Keratinocyte (primary cell): ENCODE data around the gene SETBP1. TPM values are rescaled to one million over a fixed set of nuclear protein-coding genes. Genes with fewer than 3 reads are reported as not detected.

ENCODE experiments used
- DNase-seq: peaks from one replicate; pipeline ENCODE4 v3.0.0-alpha.2; 2011; ENCODE audit warnings: low read depth, missing footprints, low spot score
- FAIRE-seq: peaks from 2 replicates; lab custom pipeline; 2011; peaks lifted over from hg19 to GRCh38; lab: Jason Lieb, UNC
- H2AFZ ChIP-seq: 2 replicates; pipeline ENCODE4 v1.6.0; 2012; ENCODE audit warnings: low read length, control low read depth, inconsistent platforms; ENCODE audit not compliant: control insufficient read depth
- H3K27ac ChIP-seq: 2 replicates; pipeline ENCODE4 v1.5.1; 2011; ENCODE audit warnings: low read length; ENCODE audit not compliant: control insufficient read depth, insufficient read depth
- H3K27me3 ChIP-seq: 3 replicates; pipeline ENCODE4 v1.6.0; 2011; ENCODE audit warnings: low read length; ENCODE audit not compliant: control insufficient read depth, insufficient read depth; ENCODE audit errors: extremely low read depth
- H3K36me3 ChIP-seq, 2 experiments: 2 replicates in 1 of 2; 3 replicates in 1 of 2; pipeline ENCODE4 v1.5.1; 2011; ENCODE audit warnings: low read length in 2 of 2, mild to moderate bottlenecking in 1 of 2; ENCODE audit not compliant: control insufficient read depth in 2 of 2, insufficient read depth in 2 of 2; ENCODE audit errors: extremely low read depth in 1 of 2
- H3K4me1 ChIP-seq: 3 replicates; pipeline ENCODE4 v1.5.1; 2011; ENCODE audit warnings: low read length; ENCODE audit not compliant: control insufficient read depth, insufficient read depth; ENCODE audit errors: extremely low read depth
- H3K4me2 ChIP-seq: 3 replicates; pipeline ENCODE4 v1.6.0; 2011; ENCODE audit warnings: low read depth, low read length; ENCODE audit not compliant: control insufficient read depth, insufficient read depth; ENCODE audit errors: extremely low read depth
- H3K4me3 ChIP-seq, 3 experiments: fragments of 200-600 bp in 1 of 3; sonication (generic) in 1 of 3; 2 replicates in 2 of 3; 3 replicates in 1 of 3; pipeline ENCODE4 v1.5.1; 2011 to 2016; ENCODE audit warnings: low read length in 3 of 3, mild to moderate bottlenecking in 3 of 3, control low read depth in 2 of 3, inconsistent platforms in 1 of 3, low read depth in 1 of 3, mixed read lengths in 1 of 3, mixed run types in 1 of 3, moderate library complexity in 1 of 3; ENCODE audit not compliant: control insufficient read depth in 2 of 3, insufficient read depth in 2 of 3; ENCODE audit errors: extremely low read depth in 1 of 3
- H3K79me2 ChIP-seq: 2 replicates; pipeline ENCODE4 v1.6.0; 2012; ENCODE audit warnings: low read length; ENCODE audit not compliant: control insufficient read depth, insufficient read depth
- H3K9ac ChIP-seq: 3 replicates; pipeline ENCODE4 v1.6.0; 2011; ENCODE audit warnings: low read length; ENCODE audit not compliant: control insufficient read depth, insufficient read depth; ENCODE audit errors: extremely low read depth
- H3K9me1 ChIP-seq: 3 replicates; pipeline ENCODE4 v1.6.0; 2011; ENCODE audit warnings: low read length; ENCODE audit not compliant: control insufficient read depth, insufficient read depth; ENCODE audit errors: extremely low read depth
- H3K9me3 ChIP-seq: 2 replicates; pipeline ENCODE4 v1.5.1; 2012; ENCODE audit warnings: low read depth, low read length; ENCODE audit not compliant: control insufficient read depth
- H4K20me1 ChIP-seq: 3 replicates; pipeline ENCODE4 v1.6.0; 2011; ENCODE audit warnings: low read length; ENCODE audit not compliant: control insufficient read depth, insufficient read depth; ENCODE audit errors: extremely low read depth
- CTCF ChIP-seq, 3 experiments: IDR thresholded peaks in 1 of 3; conservative IDR thresholded peaks in 1 of 3; optimal IDR thresholded peaks in 1 of 3; 2 replicates in 2 of 3; 3 replicates in 1 of 3; pipeline versions ENCODE3 to v1.5.1; 2011; ENCODE audit warnings: low read length in 3 of 3, mild to moderate bottlenecking in 3 of 3, moderate library complexity in 2 of 3, control low read depth in 1 of 3, inconsistent platforms in 1 of 3; ENCODE audit not compliant: insufficient read depth in 2 of 3; ENCODE audit errors: extremely low read depth in 1 of 3
- EZH2 ChIP-seq: IDR thresholded peaks from one replicate; pipeline ENCODE4 v1.6.1; 2012; ENCODE audit warnings: inconsistent platforms, mild to moderate bottlenecking, low read length, moderate library complexity
- dilution Hi-C: fragments of 300-500 bp; cut with MboI; formaldehyde crosslinking; loops from one replicate; pipeline ENCODE4 v1.7.0; 2020; ENCODE audit warnings: low sequenced_read_pairs; ENCODE audit not compliant: extremely low pct_ligation_motif_present
- polyA plus RNA-seq, 5 experiments: library from polyadenylated mRNA; depleted of rRNA in 3 of 5; stranded (reverse) in 3 of 5; stranded (forward) in 1 of 5; unstranded in 1 of 5; fragments of >200 nt; gene quantifications; 1 replicate in 1 of 5; 2 replicates in 3 of 5; 3 replicates in 1 of 5; pipeline versions ENCODE4 v1.2.1 to v1.2.3, GENCODE V29; 2011 to 2012; ENCODE audit warnings: missing spikeins in 2 of 5, low read depth in 1 of 5, low replicate concordance in 1 of 5

The SETBP1 gene
- polyA plus RNA-seq, 1 donor (not counting 4 experiments of a cell fraction or from before 2014, with no cell fraction given) = 3.3 TPM

GRCh38 chr18:45055811-45056210 lies 375.1 kb downstream of the SETBP1 start:
- Histone ChIP-seq H3K27ac (no peak overlapping the region), H3K9ac (no peak overlapping the region), H3K9me3 (no peaks in the 10 kb centered on the region), H3K4me2 (no peak overlapping the region), H3K27me3 (no peaks in the 10 kb centered on the region), H2AFZ (no peak overlapping the region), H3K9me1 (no peaks in the 10 kb centered on the region), H3K79me2 (no peaks in the 10 kb centered on the region), H3K4me3 (no peak overlapping the region), H3K36me3 (peaks cover 0 to 3% of the 10 kb centered on the region in 2 experiments), H4K20me1 (no peaks in the 10 kb centered on the region), H3K4me1 (peaks cover 11% of the 10 kb centered on the region)
- FAIRE-seq (no peak), DNase-seq (no peak)
- dilution Hi-C loops = no loop called here
- no peak for TF ChIP-seq CTCF (optimal IDR thresholded peaks at IDR 0.05 in 1 of 3, IDR thresholded peaks at IDR 0.05 in 1 of 3, conservative IDR thresholded peaks at IDR 0.05 in 1 of 3; ENCODE audit: extremely low read depth in 1 of 3, insufficient read depth in 2 of 3, low read length in 3 of 3)

DNA sequence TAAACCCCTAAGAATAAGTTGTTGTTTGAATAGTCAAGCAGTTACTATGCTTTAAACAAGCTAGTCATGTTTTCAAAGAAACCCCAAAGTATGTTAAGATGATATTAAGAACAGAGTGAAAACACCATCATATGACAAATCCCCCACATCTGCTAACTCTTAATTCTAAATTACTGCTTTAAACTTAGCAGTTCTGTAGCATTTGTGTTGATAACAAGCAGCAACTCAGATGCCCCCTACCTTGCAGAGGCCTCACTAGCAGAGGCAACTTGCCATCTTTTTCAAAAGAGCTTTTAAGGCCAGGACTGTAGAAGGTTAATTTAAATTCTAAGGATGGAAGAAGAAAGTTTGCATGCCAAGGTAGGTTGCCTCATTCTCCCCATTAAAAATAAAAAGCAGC lies 376.2 kb downstream of the SETBP1 start:
- H3K9ac ChIP-seq = no peak overlapping the region
- no peaks in the 10 kb centered on the region for H4K20me1 ChIP-seq
- no peak for DNase-seq
- dilution Hi-C loops = no loop called here
- peaks cover 11% of the 10 kb centered on the region for H3K4me1 ChIP-seq
- H3K27me3 ChIP-seq = no peaks in the 10 kb centered on the region
- H3K9me1 ChIP-seq = no peaks in the 10 kb centered on the region
- no peak overlapping the region for H3K4me3 ChIP-seq
- no peaks in the 10 kb centered on the region for H3K9me3 ChIP-seq
- no peaks in the 10 kb centered on the region for H3K79me2 ChIP-seq
- H2AFZ ChIP-seq = no peak overlapping the region
- H3K36me3 ChIP-seq = peaks cover 0 to 4% of the 10 kb centered on the region in 2 experiments
- no peak for FAIRE-seq
- no peak overlapping the region for H3K27ac ChIP-seq
- no peak for TF ChIP-seq EZH2
- no peak for TF ChIP-seq CTCF (optimal IDR thresholded peaks at IDR 0.05 in 1 of 3, IDR thresholded peaks at IDR 0.05 in 1 of 3, conservative IDR thresholded peaks at IDR 0.05 in 1 of 3; ENCODE audit: extremely low read depth in 1 of 3, insufficient read depth in 2 of 3, low read length in 3 of 3)
- H3K4me2 ChIP-seq = no peak overlapping the region
